Measurements from ENCODE around the gene UQCC5.

UQCC5 gene

DNA sequence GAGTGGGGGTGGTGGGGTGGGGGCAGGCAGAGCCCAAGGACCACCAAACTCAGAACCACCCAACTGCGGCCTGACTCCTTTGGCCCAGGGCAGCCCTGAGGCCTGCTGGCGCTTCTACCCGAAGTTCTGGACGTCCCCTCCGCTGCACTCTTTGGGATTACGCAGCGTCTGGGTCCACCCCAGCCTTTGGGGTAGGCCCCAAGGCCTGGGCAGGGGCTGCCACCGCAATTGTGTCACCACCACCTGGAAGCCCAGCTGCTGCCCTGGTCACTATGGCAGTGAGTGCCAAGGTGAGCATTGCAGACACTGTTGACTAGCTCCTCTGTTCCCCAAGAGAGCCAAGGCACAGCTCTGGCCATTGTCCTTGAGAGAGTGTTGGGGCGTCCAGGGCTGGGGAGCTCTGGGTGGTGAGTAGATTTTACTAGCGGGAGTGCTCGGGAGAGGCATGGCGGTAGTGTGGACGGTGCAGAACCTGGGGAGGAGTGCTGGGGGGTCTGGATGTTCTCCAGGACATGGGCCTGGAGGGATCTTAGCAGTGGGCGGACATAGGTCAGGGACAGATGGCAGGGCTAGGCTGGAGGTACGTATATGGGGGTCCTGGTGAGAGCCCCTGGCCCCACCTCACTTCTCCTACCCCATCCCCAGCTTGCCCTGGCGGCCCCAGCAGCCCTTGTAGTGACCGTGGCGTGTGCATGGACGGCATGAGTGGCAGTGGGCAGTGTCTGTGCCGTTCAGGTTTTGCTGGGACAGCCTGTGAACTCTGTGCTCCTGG lies 15.5 kb upstream of the UQCC5 start (continued):
- no peak for TF ChIP-seq ZNF677 (tag by site-specific recombination; IDR thresholded peaks at IDR 0.05)
- TF ChIP-seq, protein P1, sequence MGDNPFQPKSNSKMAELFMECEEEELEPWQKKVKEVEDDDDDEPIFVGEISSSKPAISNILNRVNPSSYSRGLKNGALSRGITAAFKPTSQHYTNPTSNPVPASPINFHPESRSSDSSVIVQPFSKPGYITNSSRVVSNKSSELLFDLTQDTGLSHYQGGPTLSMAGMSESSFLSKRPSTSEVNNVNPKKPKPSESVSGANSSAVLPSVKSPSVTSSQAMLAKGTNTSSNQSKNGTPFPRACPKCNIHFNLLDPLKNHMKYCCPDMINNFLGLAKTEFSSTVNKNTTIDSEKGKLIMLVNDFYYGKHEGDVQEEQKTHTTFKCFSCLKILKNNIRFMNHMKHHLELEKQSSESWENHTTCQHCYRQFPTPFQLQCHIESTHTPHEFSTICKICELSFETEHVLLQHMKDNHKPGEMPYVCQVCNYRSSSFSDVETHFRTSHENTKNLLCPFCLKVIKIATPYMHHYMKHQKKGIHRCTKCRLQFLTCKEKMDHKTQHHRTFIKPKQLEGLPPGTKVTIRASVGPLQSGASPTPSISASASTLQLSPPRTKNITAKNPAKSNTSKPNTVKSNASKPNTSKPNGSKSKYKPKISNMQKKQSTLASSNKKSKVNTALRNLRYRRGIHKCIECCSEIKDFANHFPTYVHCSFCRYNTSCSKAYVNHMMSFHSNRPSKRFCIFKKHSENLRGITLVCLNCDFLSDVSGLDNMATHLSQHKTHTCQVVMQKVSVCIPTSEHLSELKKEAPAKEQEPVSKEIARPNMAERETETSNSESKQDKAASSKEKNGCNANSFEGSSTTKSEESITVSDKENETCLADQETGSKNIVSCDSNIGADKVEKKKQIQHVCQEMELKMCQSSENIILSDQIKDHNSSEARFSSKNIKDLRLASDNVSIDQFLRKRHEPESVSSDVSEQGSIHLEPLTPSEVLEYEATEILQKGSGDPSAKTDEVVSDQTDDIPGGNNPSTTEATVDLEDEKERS (tag by site-specific recombination; IDR thresholded peaks at IDR 0.05): no peak
- TF ChIP-seq, protein P2, sequence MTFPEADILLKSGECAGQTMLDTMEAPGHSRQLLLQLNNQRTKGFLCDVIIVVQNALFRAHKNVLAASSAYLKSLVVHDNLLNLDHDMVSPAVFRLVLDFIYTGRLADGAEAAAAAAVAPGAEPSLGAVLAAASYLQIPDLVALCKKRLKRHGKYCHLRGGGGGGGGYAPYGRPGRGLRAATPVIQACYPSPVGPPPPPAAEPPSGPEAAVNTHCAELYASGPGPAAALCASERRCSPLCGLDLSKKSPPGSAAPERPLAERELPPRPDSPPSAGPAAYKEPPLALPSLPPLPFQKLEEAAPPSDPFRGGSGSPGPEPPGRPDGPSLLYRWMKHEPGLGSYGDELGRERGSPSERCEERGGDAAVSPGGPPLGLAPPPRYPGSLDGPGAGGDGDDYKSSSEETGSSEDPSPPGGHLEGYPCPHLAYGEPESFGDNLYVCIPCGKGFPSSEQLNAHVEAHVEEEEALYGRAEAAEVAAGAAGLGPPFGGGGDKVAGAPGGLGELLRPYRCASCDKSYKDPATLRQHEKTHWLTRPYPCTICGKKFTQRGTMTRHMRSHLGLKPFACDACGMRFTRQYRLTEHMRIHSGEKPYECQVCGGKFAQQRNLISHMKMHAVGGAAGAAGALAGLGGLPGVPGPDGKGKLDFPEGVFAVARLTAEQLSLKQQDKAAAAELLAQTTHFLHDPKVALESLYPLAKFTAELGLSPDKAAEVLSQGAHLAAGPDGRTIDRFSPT (tag by site-specific recombination; IDR thresholded peaks at IDR 0.05): no peak
- no peak for TF ChIP-seq ZNF239 (tag by site-specific recombination; IDR thresholded peaks at IDR 0.05)
- TF ChIP-seq ZNF423 (tag by site-specific recombination; IDR thresholded peaks at IDR 0.05): no peak

DNA sequence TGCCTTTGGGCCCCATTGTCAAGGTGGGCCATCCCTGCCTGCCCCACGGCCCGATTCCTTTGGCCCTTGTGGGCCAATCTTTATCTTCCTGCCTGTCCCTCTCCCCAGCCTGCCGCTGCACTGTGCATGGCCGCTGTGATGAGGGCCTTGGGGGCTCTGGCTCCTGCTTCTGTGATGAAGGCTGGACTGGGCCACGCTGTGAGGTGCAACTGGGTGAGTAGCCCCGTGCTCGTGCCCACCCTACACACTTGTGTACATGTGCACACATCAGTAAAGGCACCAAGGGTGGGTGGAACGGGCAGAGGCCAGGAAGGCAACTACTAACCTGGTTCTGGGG lies 14.9 kb upstream of the UQCC5 start:
- Histone ChIP-seq H3K9me3 (ENCODE audit: control insufficient read depth, insufficient read depth, low read depth, low read length) (no peaks in the 10 kb centered on the region), H3K27ac (ENCODE audit: extremely low read depth, low read depth, low read length) (no peak overlapping the region), H3K4me1 (ENCODE audit: control insufficient read depth, insufficient read depth, low read length) (no peaks in the 10 kb centered on the region), H3K36me3 (ENCODE audit: control insufficient read depth in 2 of 2, insufficient read depth in 1 of 2, low read length in 2 of 2) (peaks cover 0 to 30% of the 10 kb centered on the region in 2 experiments; a peak in 1 of 3 replicates), H3K4me3 (ENCODE audit: low read depth, low read length) (no peak overlapping the region)
- ChIA-PET POLR2A (no interaction called here), CTCF (no interaction called here)
- no peak for TF ChIP-seq ZNF610 (tag by site-specific recombination; IDR thresholded peaks at IDR 0.05; ENCODE audit: borderline replicate concordance)
- TF ChIP-seq, protein P3, sequence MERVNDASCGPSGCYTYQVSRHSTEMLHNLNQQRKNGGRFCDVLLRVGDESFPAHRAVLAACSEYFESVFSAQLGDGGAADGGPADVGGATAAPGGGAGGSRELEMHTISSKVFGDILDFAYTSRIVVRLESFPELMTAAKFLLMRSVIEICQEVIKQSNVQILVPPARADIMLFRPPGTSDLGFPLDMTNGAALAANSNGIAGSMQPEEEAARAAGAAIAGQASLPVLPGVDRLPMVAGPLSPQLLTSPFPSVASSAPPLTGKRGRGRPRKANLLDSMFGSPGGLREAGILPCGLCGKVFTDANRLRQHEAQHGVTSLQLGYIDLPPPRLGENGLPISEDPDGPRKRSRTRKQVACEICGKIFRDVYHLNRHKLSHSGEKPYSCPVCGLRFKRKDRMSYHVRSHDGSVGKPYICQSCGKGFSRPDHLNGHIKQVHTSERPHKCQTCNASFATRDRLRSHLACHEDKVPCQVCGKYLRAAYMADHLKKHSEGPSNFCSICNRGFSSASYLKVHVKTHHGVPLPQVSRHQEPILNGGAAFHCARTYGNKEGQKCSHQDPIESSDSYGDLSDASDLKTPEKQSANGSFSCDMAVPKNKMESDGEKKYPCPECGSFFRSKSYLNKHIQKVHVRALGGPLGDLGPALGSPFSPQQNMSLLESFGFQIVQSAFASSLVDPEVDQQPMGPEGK (tag by site-specific recombination; IDR thresholded peaks at IDR 0.05): no peak
- no peak for TF ChIP-seq ZFP3 (tag by site-specific recombination; IDR thresholded peaks at IDR 0.05; ENCODE audit: low read depth)
- no peak for TF ChIP-seq ZSCAN16 (tag by site-specific recombination; IDR thresholded peaks at IDR 0.05)
- TF ChIP-seq, protein P4, sequence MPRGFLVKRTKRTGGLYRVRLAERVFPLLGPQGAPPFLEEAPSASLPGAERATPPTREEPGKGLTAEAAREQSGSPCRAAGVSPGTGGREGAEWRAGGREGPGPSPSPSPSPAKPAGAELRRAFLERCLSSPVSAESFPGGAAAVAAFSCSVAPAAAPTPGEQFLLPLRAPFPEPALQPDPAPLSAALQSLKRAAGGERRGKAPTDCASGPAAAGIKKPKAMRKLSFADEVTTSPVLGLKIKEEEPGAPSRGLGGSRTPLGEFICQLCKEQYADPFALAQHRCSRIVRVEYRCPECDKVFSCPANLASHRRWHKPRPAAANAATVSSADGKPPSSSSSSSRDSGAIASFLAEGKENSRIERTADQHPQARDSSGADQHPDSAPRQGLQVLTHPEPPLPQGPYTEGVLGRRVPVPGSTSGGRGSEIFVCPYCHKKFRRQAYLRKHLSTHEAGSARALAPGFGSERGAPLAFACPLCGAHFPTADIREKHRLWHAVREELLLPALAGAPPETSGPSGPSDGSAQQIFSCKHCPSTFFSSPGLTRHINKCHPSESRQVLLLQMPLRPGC (tag by site-specific recombination; IDR thresholded peaks at IDR 0.05): no peak
- no peak for TF ChIP-seq ZNF426 (tag by site-specific recombination; IDR thresholded peaks at IDR 0.05)
- TF ChIP-seq ZNF266 (tag by site-specific recombination; IDR thresholded peaks at IDR 0.05; ENCODE audit: low read depth): no peak
- TF ChIP-seq, protein P5, sequence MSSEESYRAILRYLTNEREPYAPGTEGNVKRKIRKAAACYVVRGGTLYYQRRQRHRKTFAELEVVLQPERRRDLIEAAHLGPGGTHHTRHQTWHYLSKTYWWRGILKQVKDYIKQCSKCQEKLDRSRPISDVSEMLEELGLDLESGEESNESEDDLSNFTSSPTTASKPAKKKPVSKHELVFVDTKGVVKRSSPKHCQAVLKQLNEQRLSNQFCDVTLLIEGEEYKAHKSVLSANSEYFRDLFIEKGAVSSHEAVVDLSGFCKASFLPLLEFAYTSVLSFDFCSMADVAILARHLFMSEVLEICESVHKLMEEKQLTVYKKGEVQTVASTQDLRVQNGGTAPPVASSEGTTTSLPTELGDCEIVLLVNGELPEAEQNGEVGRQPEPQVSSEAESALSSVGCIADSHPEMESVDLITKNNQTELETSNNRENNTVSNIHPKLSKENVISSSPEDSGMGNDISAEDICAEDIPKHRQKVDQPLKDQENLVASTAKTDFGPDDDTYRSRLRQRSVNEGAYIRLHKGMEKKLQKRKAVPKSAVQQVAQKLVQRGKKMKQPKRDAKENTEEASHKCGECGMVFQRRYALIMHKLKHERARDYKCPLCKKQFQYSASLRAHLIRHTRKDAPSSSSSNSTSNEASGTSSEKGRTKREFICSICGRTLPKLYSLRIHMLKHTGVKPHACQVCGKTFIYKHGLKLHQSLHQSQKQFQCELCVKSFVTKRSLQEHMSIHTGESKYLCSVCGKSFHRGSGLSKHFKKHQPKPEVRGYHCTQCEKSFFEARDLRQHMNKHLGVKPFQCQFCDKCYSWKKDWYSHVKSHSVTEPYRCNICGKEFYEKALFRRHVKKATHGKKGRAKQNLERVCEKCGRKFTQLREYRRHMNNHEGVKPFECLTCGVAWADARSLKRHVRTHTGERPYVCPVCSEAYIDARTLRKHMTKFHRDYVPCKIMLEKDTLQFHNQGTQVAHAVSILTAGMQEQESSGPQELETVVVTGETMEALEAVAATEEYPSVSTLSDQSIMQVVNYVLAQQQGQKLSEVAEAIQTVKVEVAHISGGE (tag by site-specific recombination; conservative IDR thresholded peaks at IDR 0.05; ENCODE audit: low read depth): no peak
- no peak for TF ChIP-seq ZNF785 (tag by site-specific recombination; IDR thresholded peaks at IDR 0.05)
- TF ChIP-seq HOXD13 (CRISPR knock-in tag; IDR thresholded peaks at IDR 0.05; ENCODE audit: borderline replicate concordance): no peak
- TF ChIP-seq ZNF10 (tag by site-specific recombination; IDR thresholded peaks at IDR 0.05): no peak
- TF ChIP-seq, protein P6, sequence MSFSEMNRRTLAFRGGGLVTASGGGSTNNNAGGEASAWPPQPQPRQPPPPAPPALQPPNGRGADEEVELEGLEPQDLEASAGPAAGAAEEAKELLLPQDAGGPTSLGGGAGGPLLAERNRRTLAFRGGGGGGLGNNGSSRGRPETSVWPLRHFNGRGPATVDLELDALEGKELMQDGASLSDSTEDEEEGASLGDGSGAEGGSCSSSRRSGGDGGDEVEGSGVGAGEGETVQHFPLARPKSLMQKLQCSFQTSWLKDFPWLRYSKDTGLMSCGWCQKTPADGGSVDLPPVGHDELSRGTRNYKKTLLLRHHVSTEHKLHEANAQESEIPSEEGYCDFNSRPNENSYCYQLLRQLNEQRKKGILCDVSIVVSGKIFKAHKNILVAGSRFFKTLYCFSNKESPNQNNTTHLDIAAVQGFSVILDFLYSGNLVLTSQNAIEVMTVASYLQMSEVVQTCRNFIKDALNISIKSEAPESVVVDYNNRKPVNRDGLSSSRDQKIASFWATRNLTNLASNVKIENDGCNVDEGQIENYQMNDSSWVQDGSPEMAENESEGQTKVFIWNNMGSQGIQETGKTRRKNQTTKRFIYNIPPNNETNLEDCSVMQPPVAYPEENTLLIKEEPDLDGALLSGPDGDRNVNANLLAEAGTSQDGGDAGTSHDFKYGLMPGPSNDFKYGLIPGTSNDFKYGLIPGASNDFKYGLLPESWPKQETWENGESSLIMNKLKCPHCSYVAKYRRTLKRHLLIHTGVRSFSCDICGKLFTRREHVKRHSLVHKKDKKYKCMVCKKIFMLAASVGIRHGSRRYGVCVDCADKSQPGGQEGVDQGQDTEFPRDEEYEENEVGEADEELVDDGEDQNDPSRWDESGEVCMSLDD (tag by site-specific recombination; IDR thresholded peaks at IDR 0.05): no peak
- TF ChIP-seq HOXA7 (CRISPR knock-in tag; IDR thresholded peaks at IDR 0.05; ENCODE audit: borderline replicate concordance): no peak
- no peak for TF ChIP-seq ZNF248 (tag by site-specific recombination; IDR thresholded peaks at IDR 0.05)
- no peak for TF ChIP-seq ZNF548 (tag by site-specific recombination; IDR thresholded peaks at IDR 0.05)
- TF ChIP-seq YY1 (tag by site-specific recombination; IDR thresholded peaks at IDR 0.05): no peak
